T47D (cell line): Measurements from ENCODE around the gene GIPC3.
A peak's percentile ranks its signal among the peaks of the same experiment; 100 is the strongest.

Experiments
- DNase-seq, 2 experiments: peaks; one replicate each; pipeline versions ENCODE4 v3.0.0 to v3.0.0-alpha.2; 2011 to 2012; ENCODE audit warnings: low read depth in 1 of 2, low spot score in 1 of 2
- JUND ChIP-seq: IDR thresholded peaks from 2 replicates; pipeline ENCODE4 v1.6.1; 2012; ENCODE audit warnings: low read depth
- in situ Hi-C: cut with HindIII; loops from 2 replicates; pipeline ENCODE4 v1.10.0; 2016; ENCODE audit warnings: low sequenced_read_pairs, low pct_unique_long_range_greater_than_20kb

Gene GIPC3

DNA sequence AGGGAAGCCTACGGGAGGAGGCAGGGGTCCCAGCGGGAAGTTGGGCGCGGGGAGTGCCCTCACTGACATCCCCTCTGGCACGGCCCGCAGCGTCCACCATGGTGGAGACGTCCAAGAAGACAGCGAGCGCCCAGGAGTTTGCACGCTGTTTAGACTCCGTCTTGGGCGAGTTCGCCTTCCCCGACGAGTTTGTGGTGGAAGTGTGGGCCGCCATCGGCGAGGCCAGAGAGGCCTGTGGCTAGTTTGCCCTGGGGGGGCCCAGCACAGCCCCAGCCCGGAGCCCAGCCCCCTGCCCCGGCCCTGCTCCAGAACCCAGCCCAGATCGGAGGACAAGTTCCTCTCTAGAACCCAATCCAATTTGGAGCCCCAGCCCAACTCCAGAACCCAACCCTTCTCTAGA, 4.7 kb downstream of the GIPC3 start:
- no peak for TF ChIP-seq JUND
- in situ Hi-C loops: no loop called here
- no peak for DNase-seq

DNA sequence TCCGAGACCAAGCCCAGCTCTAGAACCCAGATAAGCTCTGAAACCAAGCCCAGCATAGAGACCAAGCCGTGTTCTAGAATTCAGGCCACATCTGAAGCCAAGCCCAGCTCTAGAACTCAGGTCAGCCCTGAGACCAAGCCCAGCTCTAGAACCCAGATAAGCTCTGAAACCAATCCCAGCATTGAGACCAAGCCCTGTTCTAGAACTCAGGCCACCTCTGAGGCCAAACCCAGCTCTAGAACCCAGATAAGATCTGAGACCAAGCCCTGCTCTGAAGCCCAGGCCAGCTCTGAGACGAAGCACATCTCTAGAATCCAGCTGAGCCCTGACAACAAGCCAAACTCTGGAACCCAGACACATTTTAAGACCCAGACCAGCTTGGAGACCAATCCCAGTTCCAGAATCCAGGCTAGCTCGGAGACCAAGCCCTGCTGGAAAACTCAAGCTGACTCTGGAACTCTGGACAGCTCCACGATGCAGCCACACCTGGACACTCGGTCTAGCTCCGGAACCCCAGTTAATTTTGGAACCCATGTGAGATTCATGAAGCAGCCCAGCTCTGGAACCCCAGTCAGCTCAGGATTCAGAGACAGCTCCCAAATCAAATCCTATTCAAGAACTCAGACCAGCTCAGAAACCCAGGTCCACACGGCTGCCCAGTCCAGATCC, 5.8 kb downstream of the GIPC3 start:
- DNase-seq: no peak
- TF ChIP-seq JUND: no peak
- in situ Hi-C loops: no loop called here

DNA sequence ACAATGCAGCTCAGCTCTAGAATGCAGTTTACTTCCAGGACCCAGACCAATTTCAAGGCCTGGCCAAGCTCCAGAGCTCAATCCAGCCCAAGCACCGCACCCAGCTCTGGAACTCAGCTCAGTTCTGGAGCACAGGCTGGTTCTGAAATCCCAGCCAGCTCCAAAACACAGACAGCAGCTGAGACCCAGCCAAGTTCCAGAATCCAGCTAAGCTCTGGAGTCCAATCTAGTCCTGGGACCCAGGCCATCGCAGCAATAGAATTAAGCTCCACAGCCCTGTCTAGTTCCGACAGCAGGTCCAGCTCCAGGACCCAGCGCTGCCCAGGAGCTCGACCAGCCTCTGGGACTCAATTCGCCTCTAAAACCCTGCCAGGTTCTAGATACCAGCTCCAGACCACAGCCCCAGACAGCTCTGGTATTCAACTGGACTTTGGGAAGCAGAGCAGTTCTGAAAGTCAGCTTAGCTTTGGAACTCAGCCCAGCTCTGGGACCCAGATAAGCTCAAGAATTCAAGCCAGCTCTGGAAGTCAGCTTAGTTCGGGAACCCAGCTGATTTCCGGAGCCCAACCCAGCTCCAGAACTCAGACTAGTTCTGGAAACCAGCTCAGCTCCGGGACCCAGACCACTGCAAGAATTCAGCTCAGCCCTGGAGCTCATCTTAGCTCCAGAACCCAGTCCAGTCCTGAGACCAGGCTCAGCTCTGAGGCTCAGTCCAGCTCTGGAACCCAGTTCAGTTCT, 6.8 kb downstream of the GIPC3 start:
- in situ Hi-C loops: no loop called here
- TF ChIP-seq JUND: no peak
- no peak for DNase-seq

DNA sequence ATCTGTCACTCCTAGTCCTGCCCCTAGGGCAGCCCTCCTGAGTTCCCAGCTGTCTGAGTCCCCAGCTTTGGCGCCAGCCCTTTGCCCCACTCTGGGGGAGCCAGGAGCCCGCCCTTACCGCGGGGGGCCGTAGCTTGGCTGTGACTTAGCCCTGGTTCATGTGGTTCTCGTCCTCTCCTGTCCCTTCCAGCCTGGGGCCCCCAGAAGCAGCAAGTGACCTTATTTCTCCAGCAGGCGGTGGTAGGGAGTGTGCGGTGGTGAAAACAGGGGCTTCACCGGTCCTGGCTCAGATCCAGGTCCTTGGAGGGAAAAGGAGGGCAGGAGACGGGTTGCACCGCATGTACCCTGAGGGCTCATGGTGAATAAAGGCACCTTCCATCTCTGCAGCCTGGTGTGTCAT, 7.9 kb downstream of the GIPC3 start:
- DNase-seq: no peak
- TF ChIP-seq JUND: no peak
- in situ Hi-C loops: no loop called here

DNA sequence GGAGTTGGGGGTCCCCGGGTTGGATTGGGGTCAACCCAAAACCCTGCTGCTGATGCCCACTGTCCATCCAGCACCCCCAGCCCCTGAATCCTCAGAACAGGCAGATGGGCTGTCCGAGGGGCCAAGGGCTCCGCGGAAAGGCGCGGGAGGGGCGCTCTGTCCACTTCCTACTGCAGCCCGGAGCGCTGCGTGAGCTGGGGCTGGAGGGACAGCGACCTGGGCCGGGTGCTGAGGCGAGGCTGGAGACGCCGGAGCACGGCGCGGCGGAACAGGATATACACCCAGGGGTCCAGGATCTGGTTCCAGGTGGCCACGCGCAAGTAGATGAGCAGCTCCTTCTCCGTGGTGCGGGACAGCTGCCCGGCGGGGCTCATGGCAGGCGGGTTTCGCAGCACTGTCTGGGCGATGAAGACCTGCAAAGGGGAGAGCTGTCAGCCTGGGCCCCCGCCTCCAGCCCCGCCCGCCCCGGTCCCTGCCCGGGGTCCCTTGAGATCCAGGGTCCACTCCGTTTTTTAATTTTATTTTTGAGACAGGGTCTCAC, 10.3 kb downstream of the GIPC3 start:
- DNase-seq: no peak
- TF ChIP-seq JUND: no peak
- in situ Hi-C loops: no loop called here

DNA sequence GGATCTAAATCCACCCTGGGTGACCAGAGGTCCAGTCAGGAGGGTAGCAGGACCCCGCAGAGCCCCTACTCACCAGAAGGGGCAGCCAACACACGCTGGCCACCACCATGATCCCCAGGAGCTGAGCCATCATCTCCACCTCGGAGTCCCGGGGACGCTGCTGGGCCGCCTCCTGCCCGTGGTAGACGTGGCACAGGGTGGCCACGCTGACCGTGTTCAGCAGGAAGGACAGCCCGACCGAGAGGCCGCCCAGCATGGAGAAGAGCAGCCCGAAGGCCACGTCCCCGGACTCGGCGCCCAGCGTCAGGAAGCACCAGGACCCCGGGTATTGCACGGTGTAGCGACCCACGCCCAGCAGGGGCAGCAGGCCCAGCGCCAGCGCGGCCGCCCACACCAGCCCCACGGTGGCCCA, 14.5 kb downstream of the GIPC3 start:
- no peak for DNase-seq
- in situ Hi-C loops: no loop called here
- no peak for TF ChIP-seq JUND

DNA sequence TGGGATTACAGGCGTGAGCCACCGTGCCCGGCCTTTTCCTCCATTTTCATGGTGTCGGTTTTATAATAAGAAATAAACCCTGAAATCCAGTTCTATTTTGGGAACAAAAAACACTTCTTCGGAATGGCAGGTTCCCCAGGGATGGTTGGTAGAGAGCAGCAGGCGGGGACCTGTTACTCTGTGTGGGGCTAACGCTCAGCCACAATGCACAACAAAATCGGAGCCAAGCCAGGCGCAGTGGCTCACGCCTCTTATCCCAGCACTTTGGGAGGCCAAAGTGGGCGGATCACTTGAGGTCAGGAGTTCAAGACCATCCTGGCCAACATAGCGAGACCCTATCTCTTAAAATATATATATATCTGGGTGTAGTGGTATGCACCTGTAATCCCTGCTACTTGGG, 15.7 kb downstream of the GIPC3 start:
- DNase-seq: no peak
- TF ChIP-seq JUND: no peak
- in situ Hi-C loops: no loop called here

DNA sequence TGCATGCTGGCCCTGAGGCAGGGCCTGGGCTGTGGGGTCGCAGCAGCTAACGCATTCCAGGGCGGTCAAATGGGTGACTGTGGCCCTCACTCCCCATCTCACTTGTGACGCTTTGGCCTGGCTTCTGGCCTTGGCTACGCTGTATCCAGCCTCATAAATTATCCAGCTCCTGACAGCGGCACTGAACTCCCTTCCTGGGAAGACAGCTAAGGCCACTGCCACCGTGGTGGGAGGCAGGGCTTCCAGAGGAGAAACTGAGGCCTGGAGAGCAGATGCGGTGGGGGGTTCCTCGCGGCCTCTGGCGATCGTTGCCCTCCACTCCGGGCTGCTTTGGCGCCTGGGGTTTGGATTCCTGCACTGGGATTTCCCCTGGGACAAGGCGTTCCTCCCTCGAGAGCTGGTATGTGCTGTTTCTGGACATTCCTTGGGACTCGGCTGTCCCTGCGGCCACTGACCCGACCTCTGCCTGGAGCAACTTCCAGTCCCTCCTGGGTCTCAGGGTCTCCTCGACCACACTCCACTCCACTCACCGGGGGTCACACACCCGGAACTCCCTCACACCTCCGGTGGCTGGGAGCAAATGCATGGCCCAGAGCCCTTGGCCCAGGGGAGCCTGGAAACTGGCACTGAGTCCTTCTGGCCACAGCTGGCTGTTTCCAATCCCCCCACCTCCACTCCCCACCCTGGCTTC, 18.0 kb downstream of the GIPC3 start:
- DNase-seq: no peak
- in situ Hi-C loops: no loop called here
- no peak for TF ChIP-seq JUND

DNA sequence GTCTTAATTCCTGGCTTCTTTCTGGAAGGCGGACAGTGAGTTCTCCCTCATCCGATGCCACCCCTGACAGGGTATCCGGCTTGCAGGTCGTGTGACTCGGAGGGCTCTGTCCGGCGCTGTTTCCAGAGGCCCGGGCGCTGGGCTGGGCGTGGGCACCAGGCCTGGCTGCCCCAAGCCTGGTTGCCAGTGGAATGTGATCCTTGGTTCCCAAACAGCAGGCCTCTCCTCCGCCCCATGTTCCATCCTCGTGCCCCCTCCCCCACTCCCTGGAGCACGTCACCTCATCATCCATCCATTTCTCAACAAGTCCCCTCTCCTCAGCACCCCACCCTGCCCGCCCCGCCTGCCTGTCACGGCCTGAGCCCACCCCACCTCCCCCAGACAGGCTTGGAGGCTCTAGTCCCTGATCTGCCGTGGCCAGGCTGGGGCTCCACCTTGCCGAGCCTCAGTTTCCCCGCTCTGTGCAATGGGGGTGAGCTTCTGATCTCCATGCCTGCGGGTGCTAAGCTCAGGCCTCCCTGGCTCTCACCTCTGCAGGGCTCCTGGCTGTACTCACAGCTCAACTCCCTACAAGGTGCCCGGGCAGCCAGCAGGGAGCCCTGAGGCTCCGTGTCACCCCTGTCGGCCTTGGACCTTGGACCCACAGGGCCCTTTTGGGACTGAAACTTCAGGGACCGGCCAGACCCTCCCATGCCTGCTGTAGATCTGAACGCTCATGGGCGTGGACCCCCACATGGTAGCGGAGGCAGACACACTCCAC, 19.1 kb downstream of the GIPC3 start:
- no peak for TF ChIP-seq JUND
- DNase-seq: no peak
- in situ Hi-C loops: no loop called here

DNA sequence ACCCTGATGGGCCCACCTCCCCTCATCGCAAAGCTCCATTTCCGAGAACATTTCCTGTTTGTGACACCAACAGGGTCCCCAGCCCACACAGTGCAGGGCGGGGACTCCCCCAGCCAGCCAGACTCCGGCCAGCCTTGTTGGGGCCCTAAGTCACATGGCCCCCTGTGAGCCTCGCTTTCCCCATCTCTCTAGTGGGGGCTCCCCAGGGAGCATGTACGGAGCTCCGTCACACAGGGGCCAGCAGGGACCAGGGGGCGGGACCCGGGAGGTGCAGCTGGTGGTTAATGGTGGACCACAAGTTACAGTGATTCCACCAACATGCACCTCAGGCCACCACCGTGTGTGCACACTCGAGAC, 19.7 kb downstream of the GIPC3 start:
- no peak for TF ChIP-seq JUND
- in situ Hi-C loops: no loop called here
- DNase-seq: no peak

DNA sequence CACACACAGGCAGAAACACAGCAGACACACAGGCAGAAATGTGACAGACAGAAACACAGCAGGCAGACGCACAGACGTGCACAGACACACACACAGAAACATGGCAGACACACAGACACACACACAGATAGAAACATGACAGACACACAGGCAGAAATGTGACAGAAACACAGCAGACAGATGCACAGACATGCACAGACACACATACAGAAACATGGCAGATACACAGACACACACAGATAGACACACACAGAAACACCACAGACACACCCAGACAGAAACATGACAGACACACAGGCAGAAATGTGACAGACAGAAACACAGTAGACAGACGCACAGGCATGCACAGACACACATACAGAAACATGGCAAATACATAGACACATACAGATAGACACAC, 20.1 kb downstream of the GIPC3 start:
- in situ Hi-C loops: no loop called here
- DNase-seq: no peak

DNA sequence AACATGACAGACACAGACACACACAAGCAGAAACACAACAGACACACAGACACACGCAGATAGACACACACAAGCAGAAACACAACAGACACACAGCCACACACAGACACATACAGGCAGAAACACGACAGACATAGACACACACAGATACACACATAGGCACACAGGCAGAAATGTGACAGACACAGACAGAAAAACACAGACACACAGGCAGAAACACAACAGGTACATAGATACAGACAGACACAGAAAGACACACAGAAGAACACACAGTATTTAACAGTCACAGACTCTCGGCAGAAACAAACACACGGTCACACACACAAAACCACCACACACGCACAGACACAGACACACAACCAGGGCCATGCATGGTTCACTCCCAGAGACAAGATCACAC, 20.5 kb downstream of the GIPC3 start:
- no peak for DNase-seq
- in situ Hi-C loops: no loop called here
- no peak for TF ChIP-seq JUND

More for the DNA sequence above, 20.1 kb downstream of the GIPC3 start:
- no peak for TF ChIP-seq JUND

DNA sequence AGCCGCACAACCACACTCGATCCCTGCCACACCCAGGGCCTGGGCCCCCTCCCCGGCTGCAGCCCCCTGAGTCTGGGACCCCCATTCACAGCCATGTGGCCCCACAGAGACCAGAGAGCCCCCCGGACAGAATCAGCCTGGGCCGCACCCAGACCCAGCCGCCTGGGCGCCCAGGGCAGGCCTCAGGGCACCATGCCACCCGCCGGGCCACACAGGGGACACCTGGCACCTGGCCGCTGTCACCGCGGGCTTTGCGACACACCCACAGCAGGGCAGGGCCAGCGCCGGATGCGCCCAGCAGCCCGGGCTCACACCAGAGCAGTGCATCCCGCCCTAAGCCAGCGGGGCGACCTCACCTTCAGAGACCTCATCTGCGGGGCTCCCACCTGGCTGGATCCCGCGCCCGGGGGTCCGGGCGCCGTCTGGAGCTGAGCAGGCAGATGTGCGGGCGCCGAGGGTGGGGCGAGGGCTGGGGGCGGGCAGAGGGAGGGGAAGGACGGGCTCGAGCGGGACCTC, 21.0 kb downstream of the GIPC3 start:
- DNase-seq: peak; percentile 73 to 75
- no peak for TF ChIP-seq JUND
- in situ Hi-C loops: no loop called here
